GM18951 (cell line): Measurements from ENCODE around the gene OR4F15.

Source experiments
- POLR2A ChIP-seq: IDR thresholded peaks from 4 replicates; pipeline ENCODE4 v1.6.1; 2011; ENCODE audit warnings: mild to moderate bottlenecking; ENCODE audit not compliant: insufficient read length, insufficient read depth; ENCODE audit errors: extremely low read depth
- in situ Hi-C: fragments of 300-500 bp; cut with MboI; formaldehyde crosslinking; loops from one replicate; pipeline ENCODE4 v1.12.0; 2022; ENCODE audit warnings: low sequenced_read_pairs, mixed read lengths, inconsistent platforms; ENCODE audit not compliant: unreplicated experiment

The OR4F15 gene

DNA sequence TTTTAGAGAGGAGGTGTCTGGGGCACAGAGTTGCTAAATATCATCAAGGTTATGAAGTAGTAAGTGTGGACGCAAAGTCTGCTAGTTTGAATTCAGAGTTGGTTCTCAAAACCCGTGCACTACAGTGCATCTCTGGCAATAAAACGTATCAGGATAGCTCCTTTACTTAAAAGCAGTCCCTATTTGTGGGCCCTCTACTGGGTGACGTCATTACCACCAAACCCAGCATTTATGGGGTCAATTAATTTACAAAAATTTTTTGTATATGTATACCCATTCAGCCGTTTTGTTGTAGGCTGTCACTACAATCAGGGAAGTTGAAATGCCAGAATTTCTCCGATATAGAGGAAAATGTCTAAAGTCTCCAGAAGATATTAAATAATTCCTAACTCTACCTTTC lies 8.8 kb downstream of the OR4F15 start:
- in situ Hi-C loops = no loop called here

DNA sequence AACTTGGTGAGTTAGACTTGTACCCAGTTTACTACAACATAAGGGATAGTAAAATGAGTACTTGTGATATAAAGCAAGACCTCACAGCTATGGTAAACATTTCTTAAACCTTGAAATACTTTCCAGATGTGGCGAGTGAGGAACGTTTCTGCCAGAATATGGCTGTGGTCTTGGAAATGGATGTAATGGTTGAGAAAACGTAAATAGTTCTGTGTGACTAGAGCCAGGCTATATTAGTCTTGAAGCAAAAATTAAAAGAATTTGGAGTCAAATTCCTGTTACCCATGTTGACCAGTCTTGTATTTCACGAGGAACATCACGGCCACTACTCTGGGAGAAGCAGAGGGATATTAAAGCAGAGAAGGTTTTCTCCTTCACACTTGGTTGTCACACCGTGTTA lies 15.3 kb downstream of the OR4F15 start:
- no peak for TF ChIP-seq POLR2A
- in situ Hi-C loops = no loop called here

More for the DNA sequence above, 8.8 kb downstream of the OR4F15 start:
- no peak for TF ChIP-seq POLR2A

DNA sequence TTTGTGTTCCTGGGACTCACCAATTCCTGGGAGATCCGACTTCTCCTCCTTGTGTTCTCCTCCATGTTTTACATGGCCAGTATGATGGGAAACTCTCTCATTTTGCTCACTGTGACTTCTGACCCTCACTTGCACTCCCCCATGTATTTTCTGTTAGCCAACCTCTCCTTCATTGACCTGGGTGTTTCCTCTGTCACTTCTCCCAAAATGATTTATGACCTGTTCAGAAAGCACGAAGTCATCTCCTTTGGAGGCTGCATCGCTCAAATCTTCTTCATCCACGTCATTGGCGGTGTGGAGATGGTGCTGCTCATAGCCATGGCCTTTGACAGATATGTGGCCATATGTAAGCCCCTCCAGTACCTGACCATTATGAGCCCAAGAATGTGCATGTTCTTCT lies 16.8 kb downstream of the OR4F15 start:
- in situ Hi-C loops = no loop called here
- no peak for TF ChIP-seq POLR2A

- in situ Hi-C loops = no loop called here
- no peak for TF ChIP-seq POLR2A
Observed at GRCh38 chr15:101841656-101842055, 29.7 kb downstream of the OR4F15 start.

GRCh38 chr15:101844916-101845315 lies 32.9 kb downstream of the OR4F15 start:
- in situ Hi-C loops = no loop called here
- no peak for TF ChIP-seq POLR2A

GRCh38 chr15:101852356-101852755 lies 40.4 kb downstream of the OR4F15 start:
- in situ Hi-C loops = no loop called here
- no peak for TF ChIP-seq POLR2A
